PC-9 (cell line): ENCODE measurements around the gene AOPEP. TPM values are rescaled to one million over a fixed set of nuclear protein-coding genes. Genes with fewer than 3 reads are reported as not detected.
A peak's percentile ranks its signal among the peaks of the same experiment; 100 is the strongest.

Experiments
- BruUV-seq: library from RNA; stranded (reverse); fragments of 400-500 nt; replicated peaks from 2 replicates; lab custom pipeline; 2021; lab: Mats Ljungman, UMichigan
- CTCF ChIA-PET: fragments of 300-600 bp; sonication (Branson Sonifier 250); formaldehyde crosslinking; loops from one replicate; lab custom pipeline; 2022; ENCODE audit warnings: antibody characterized with exemption; lab: Charles Lee
- POLR2A ChIA-PET: fragments of 300-600 bp; sonication (Branson Sonifier 250); formaldehyde crosslinking; loops from one replicate; lab custom pipeline; 2022; ENCODE audit warnings: antibody characterized with exemption; ENCODE audit not compliant: unreplicated experiment; lab: Charles Lee
- DNase-seq, 2 experiments: peaks; one replicate each; pipeline versions ENCODE4 v3.0.0 to v3.0.0-alpha.2; 2015 to 2022; ENCODE audit warnings: mixed read lengths in 1 of 2
- H2AFZ ChIP-seq: fragments of 200-600 bp; sonication (generic); 2 replicates; pipeline ENCODE4 v1.8.1; 2017; ENCODE audit warnings: antibody characterized with exemption
- H3F3A ChIP-seq: fragments of 200-600 bp; sonication (generic); 2 replicates; pipeline ENCODE4 v1.8.1; 2017; ENCODE audit warnings: antibody characterized with exemption, mild to moderate bottlenecking, low read depth; ENCODE audit not compliant: insufficient read depth
- H3K27ac ChIP-seq: fragments of 200-600 bp; sonication (generic); 2 replicates; pipeline ENCODE4 v1.6.1; 2016; ENCODE audit warnings: mixed run types
- H3K27me3 ChIP-seq: fragments of 200-600 bp; sonication (generic); 2 replicates; pipeline ENCODE4 v1.6.1; 2016; ENCODE audit warnings: low read depth, mixed run types; ENCODE audit not compliant: insufficient read depth
- H3K36me3 ChIP-seq: fragments of 200-600 bp; sonication (generic); 2 replicates; pipeline ENCODE4 v1.6.1; 2016; ENCODE audit warnings: low read depth, mixed run types
- H3K4me1 ChIP-seq: fragments of 200-600 bp; sonication (generic); replicated peaks from 2 replicates; pipeline ENCODE4 v1.6.1; 2016; ENCODE audit warnings: mixed run types; ENCODE audit not compliant: insufficient read depth
- H3K4me2 ChIP-seq: fragments of 200-600 bp; sonication (generic); 2 replicates; pipeline ENCODE4 v1.6.1; 2017; ENCODE audit warnings: mixed run types
- H3K4me3 ChIP-seq: fragments of 200-600 bp; sonication (generic); 2 replicates; pipeline ENCODE4 v1.6.1; 2016; ENCODE audit warnings: mixed run types
- H3K79me2 ChIP-seq: fragments of 200-600 bp; sonication (generic); 2 replicates; pipeline ENCODE4 v1.6.1; 2017; ENCODE audit warnings: low read depth, mixed run types
- H3K9me2 ChIP-seq: fragments of 200-600 bp; sonication (generic); 2 replicates; pipeline ENCODE4 v1.8.1; 2017; ENCODE audit warnings: mild to moderate bottlenecking; ENCODE audit not compliant: insufficient read depth
- H3K9me3 ChIP-seq: fragments of 200-600 bp; sonication (generic); 2 replicates; pipeline ENCODE4 v1.8.1; 2016; ENCODE audit warnings: low read depth; ENCODE audit not compliant: insufficient read depth
- H4K20me1 ChIP-seq: fragments of 200-600 bp; sonication (generic); 2 replicates; pipeline ENCODE4 v1.8.1; 2017; ENCODE audit not compliant: insufficient read depth
- EZH2 ChIP-seq: fragments of 200-600 bp; sonication (generic); IDR thresholded peaks from 2 replicates; pipeline ENCODE4 v1.8.0; 2017; ENCODE audit warnings: antibody characterized with exemption, low read depth
- intact Hi-C: fragments of 100-400 bp; cut with micrococcal nuclease; formaldehyde crosslinking; loops from one replicate; pipeline ENCODE4 v1.10.0; 2022; ENCODE audit not compliant: unreplicated experiment
- total RNA-seq: library from RNA; stranded (reverse); gene quantifications from 2 replicates; pipeline ENCODE4 v1.2.3, GENCODE V29; 2021
- TF ChIP-seq, protein P1 (sequence below): fragments of 200-600 bp; sonication (generic); conservative IDR thresholded peaks from 2 replicates; pipeline ENCODE4 v1.6.1; 2017; ENCODE audit warnings: mixed run types, antibody characterized with exemption, mild to moderate bottlenecking, moderate library complexity

AOPEP gene
- total RNA-seq, 1 experiment from 2014 or later, result 90.0 TPM

- Histone ChIP-seq H3K4me3 (peak overlapping the region; percentile 59), H3K4me2 (peak overlapping the region; percentile 86), H3K9me2 (no peaks in the 10 kb centered on the region), H3K36me3 (peaks cover 34% of the 10 kb centered on the region), H3K27me3 (no peaks in the 10 kb centered on the region), H4K20me1 (no peaks in the 10 kb centered on the region), H3K79me2 (peaks cover 77% of the 10 kb centered on the region), H3F3A (peaks cover 31% of the 10 kb centered on the region), H3K27ac (peak overlapping the region; percentile 90), H2AFZ (no peak overlapping the region), H3K4me1 (peaks cover 55% of the 10 kb centered on the region), H3K9me3 (no peaks in the 10 kb centered on the region)
- intact Hi-C loops, result loop anchor here (1.0 to 5.0 kb wide), 6 partner anchors 55 to 453 kb away; no protein-coding TSS in a partner anchor
- TF ChIP-seq EZH2, result no peak
- TF ChIP-seq, protein P1, sequence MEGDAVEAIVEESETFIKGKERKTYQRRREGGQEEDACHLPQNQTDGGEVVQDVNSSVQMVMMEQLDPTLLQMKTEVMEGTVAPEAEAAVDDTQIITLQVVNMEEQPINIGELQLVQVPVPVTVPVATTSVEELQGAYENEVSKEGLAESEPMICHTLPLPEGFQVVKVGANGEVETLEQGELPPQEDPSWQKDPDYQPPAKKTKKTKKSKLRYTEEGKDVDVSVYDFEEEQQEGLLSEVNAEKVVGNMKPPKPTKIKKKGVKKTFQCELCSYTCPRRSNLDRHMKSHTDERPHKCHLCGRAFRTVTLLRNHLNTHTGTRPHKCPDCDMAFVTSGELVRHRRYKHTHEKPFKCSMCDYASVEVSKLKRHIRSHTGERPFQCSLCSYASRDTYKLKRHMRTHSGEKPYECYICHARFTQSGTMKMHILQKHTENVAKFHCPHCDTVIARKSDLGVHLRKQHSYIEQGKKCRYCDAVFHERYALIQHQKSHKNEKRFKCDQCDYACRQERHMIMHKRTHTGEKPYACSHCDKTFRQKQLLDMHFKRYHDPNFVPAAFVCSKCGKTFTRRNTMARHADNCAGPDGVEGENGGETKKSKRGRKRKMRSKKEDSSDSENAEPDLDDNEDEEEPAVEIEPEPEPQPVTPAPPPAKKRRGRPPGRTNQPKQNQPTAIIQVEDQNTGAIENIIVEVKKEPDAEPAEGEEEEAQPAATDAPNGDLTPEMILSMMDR, result no peak
- CTCF ChIA-PET, result no interaction called here
- no peak for DNase-seq
- no TSS peak for BruUV-seq
- POLR2A ChIA-PET, result interaction anchor here (1.1 kb wide), 1 partner anchor 55 kb away, joined by 5 read pairs; no protein-coding TSS in a partner anchor
Measured at GRCh38 chr9:95005278-95006143, 279.0 kb downstream of the AOPEP start.

DNA sequence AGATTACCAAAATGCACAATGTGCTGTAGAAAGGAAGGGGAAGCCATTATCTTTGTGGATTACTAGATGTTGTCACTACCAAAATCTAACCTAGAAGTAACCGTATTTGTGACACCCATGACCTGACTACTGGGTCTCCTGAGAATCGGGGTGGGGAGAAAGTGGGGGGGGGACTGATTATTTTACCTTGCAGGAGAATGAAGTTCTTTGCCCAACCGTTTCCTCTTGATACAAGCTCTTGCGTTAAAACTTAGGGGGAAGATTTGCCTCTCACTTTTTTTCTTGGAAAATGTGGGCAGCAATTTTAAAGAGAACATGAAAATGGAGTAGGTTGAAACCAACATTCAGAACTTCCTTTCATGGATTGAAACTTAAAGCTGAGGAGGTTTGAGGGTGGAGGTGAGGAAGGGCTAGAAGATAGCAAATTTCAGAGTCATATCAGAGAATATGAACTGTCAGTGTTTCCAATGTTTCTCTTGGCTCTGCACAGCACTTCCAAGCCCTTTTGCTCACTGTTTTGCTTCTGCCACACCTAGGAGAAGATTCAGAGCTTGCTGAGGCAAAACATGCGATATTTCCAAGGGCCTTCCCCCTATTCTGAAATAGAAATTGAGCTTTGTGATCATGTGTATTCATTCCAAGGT is 280.8 kb downstream of the AOPEP start:
- POLR2A ChIA-PET, result interaction anchor here (0.5 to 0.9 kb wide), 5 partner anchors 10 to 403 kb away, joined by 4 to 19 read pairs (median 10); no protein-coding TSS in a partner anchor
- Histone ChIP-seq H3K4me2 (peak overlapping the region; percentile 86), H3K9me3 (no peaks in the 10 kb centered on the region)

More for the DNA sequence above, 280.8 kb downstream of the AOPEP start:
- peaks cover 61% of the 10 kb centered on the region for H3K4me1 ChIP-seq
- peaks cover 50% of the 10 kb centered on the region for H3K36me3 ChIP-seq
- H3K79me2 ChIP-seq, result peaks cover 92% of the 10 kb centered on the region
- H3K27me3 ChIP-seq, result no peaks in the 10 kb centered on the region
- intact Hi-C loops, result loop anchor here (5.0 kb wide), 1 partner anchor 455 kb away; no protein-coding TSS in a partner anchor
- peak overlapping the region; percentile 90 for H3K27ac ChIP-seq
- TF ChIP-seq, protein P1, result no peak
- TF ChIP-seq EZH2, result no peak
- BruUV-seq, result no TSS peak
- H4K20me1 ChIP-seq, result no peaks in the 10 kb centered on the region
- CTCF ChIA-PET, result no interaction called here
- H3K9me2 ChIP-seq, result no peaks in the 10 kb centered on the region
- DNase-seq, result no peak
- peak overlapping the region; percentile 59 for H3K4me3 ChIP-seq
- peaks cover 44% of the 10 kb centered on the region for H3F3A ChIP-seq
- H2AFZ ChIP-seq, result no peak overlapping the region
